Measurements from ENCODE around the gene IL4R.

- TF ChIP-seq CTCF (IDR thresholded peaks at IDR 0.05; ENCODE audit: low read depth, low read length, poor library complexity, severe bottlenecking): no peak
- TF ChIP-seq EZH2phosphoT487 (IDR thresholded peaks at IDR 0.05; ENCODE audit: borderline replicate concordance, low read length): no peak
Observed at GRCh38 chr16:27387724-27388123, 74.0 kb downstream of the IL4R start.

All from DOHH2 (cell line).